Choroid plexus epithelial cell (primary cell): ENCODE results near the gene ADCY9.
"Not testable (repeated sequence)": the region's sequence is repeated elsewhere in the genome, so short reads cannot be mapped to it uniquely, and the experiment has no call there.

Source experiments
- DNase-seq: peaks from one replicate; pipeline ENCODE4 v3.0.0-alpha.2; 2010; ENCODE audit warnings: low read depth
- H3K4me3 ChIP-seq: 2 replicates; pipeline ENCODE4 v1.5.1; 2011; ENCODE audit warnings: low read depth, mild to moderate bottlenecking, control low read depth, low read length, moderate library complexity
- TF ChIP-seq, protein P1 (sequence below): conservative IDR thresholded peaks from 2 replicates; pipeline ENCODE4 v1.5.1; 2011; ENCODE audit warnings: low read depth, mild to moderate bottlenecking, control low read depth, inconsistent platforms, low read length, moderate library complexity

The ADCY9 gene

DNA sequence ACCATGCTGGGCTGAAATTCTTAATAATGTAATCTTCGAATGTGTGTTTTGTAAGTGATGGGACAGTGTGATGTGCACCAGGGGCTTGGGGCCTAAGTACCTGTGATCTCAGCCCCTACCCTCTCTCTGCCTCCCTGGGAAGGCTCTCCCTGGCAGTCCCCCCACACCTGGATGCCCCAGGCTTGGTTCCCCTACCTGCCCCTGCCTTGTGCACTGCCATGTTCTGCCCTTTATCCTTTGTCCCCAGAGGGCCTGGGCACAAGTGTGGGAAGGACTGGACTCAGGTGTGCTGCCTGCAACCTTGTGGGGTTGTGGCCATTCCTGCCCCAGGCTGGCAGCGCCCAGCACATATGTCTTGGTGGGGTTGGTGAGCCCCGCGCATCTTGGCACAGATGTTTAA lies 180.3 kb downstream of the ADCY9 start:
- no peak overlapping the region for H3K4me3 ChIP-seq
- TF ChIP-seq, protein P1, sequence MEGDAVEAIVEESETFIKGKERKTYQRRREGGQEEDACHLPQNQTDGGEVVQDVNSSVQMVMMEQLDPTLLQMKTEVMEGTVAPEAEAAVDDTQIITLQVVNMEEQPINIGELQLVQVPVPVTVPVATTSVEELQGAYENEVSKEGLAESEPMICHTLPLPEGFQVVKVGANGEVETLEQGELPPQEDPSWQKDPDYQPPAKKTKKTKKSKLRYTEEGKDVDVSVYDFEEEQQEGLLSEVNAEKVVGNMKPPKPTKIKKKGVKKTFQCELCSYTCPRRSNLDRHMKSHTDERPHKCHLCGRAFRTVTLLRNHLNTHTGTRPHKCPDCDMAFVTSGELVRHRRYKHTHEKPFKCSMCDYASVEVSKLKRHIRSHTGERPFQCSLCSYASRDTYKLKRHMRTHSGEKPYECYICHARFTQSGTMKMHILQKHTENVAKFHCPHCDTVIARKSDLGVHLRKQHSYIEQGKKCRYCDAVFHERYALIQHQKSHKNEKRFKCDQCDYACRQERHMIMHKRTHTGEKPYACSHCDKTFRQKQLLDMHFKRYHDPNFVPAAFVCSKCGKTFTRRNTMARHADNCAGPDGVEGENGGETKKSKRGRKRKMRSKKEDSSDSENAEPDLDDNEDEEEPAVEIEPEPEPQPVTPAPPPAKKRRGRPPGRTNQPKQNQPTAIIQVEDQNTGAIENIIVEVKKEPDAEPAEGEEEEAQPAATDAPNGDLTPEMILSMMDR, result no peak
- no peak for DNase-seq

DNA sequence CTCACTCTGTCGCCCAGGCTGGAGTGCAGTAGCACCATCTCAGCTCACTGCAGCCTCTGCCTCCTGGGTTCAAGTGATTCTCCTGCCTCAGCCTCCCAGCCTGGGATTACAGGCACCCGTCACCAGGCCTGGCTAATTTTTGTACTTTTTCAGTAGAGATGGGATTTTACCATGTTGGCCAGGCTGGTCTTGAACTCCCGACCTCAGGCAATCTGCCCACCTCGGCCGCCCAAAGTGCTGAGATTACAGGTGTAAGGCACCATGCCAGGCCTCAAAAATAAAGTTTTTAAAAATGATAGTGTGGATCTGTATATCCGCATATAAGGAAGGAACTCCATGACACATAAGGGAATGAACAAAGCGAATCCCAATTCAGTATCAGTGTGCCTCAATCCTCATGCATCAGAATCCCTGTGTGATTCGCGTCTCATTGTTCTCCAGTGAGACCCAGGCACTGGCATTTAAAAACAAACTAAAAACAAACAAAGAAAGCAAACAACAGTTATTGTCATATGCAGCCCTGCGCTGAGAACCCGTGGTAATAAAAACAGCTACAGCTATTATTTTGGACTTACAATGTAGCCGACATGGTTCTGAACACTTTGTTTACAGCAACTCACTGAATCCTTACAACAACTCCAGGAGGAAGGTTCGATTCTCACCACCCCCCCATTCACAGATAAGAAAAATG lies 181.6 kb downstream of the ADCY9 start:
- no peak overlapping the region for H3K4me3 ChIP-seq
- no peak for DNase-seq
- TF ChIP-seq, protein P1, result no peak

DNA sequence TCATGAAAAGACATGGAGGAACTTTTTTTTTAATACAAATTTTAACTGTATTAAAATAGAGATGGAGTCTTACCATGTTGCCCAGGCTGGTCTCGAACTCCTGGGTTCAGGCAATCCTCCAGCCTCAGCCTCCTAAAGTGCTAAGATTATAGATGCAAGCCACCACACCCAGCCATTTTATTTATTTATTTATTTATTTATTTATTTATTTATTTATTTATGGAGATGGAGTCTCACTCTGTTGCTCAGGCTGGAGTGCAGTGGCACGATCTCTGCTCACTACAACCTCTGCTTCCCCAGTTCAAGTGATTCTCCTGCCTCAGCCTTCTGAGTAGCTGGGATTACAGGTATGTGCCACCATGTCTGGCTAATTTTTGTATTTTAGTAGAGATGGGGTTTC lies 189.1 kb downstream of the ADCY9 start:
- not testable (repeated sequence) for DNase-seq

DNA sequence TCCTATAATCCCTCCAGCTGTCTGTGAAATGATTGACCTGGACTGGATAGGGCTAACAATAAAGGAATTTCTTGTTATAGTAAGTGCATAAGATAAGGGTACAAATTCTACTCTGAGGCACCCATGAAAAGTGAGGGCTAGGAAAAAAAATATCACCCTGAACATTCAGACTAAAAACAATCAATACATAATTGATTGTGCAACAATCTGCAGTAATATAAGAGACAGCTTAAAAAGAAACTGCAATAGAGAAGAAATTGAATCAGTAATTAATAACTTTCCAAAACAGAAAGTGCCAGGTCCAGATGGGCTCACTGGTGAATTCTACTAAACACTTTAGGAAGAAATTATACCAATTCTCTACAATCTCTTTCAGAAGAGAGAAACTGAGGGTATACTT lies 191.5 kb downstream of the ADCY9 start:
- no peak for DNase-seq
- H3K4me3 ChIP-seq, result no peak overlapping the region
- TF ChIP-seq, protein P1, result no peak

More for the DNA sequence above, 189.1 kb downstream of the ADCY9 start:
- not testable (repeated sequence) for H3K4me3 ChIP-seq

DNA sequence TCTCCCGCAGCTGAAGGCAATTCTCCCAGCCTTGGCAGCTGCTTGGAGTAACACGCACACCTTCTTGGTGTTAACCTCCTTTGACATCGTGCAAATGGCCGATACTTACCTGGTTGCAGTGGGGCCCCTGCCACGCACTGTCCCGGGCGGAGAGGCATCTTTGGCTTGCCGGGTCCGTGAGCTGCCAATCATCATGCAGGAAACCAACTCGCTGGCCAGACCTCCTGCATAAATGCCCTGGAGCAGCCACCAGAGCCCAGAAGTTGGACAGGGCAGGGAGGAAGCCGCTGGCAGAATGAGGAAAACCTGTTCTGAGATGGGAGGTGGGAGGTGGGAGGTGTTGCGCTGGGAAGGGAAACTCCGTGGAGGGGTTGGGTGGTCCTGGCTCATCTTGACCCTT lies 194.0 kb downstream of the ADCY9 start:
- no peak overlapping the region for H3K4me3 ChIP-seq
- DNase-seq, result no peak
- TF ChIP-seq, protein P1, result no peak

DNA sequence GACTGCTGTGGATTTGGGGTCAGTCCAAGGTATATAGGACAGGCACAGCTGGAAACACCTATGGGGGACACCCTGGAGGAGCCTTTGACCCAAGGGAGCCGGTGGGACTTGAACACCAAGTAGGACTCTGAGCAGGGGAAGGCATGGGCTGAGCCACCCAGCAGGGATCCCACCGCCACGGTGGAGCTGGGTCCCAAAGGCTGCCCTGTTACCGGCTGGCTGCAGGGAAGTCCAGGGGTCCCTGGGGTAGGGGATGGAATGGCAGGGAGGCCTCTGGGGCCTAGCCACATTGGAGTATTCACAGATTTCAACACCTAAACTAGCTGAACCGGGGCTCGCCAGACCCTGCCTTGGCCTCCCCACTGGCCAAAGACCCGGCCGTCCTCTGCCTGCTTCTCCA lies 196.0 kb downstream of the ADCY9 start:
- H3K4me3 ChIP-seq, result no peak overlapping the region
- no peak for DNase-seq
- TF ChIP-seq, protein P1, result no peak

DNA sequence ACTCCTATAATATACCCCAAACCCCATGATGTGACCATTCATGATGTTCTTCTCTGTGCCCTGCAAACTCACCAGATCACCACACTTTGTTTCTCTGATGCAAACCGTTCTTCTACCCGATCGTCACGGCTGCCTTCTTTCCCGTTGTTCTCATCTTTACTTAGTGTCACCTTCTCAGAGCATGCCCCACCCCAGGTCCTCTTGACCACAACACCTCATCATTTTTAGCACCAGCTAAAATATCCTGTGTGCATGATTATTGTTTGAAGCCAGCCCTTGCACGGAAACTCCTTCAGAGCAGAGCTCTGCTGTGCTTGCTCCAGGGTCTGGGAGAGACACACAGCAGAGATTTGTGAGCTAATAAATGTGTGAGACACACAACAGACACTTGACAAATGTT lies 196.8 kb downstream of the ADCY9 start:
- TF ChIP-seq, protein P1, result no peak
- no peak overlapping the region for H3K4me3 ChIP-seq
- DNase-seq, result no peak
